ENCODE data around the gene AQP12B.
"Not testable (repeated sequence)": the region's sequence is repeated elsewhere in the genome, so short reads cannot be mapped to it uniquely, and the experiment has no call there.

The AQP12B gene

GRCh38 chr2:240685771-240686371 lies 3.2 kb upstream of the AQP12B start:
- no peak for FAIRE-seq
- DNase-seq (ENCODE audit: low spot score) = no peak

GRCh38 chr2:240683980-240684728 lies 1.5 kb upstream of the AQP12B start:
- not testable (repeated sequence) for FAIRE-seq; DNase-seq (ENCODE audit: low spot score)

- FAIRE-seq; DNase-seq (ENCODE audit: low spot score): not testable (repeated sequence)
Measured at GRCh38 chr2:240683329-240683979, 769 bp upstream of the AQP12B start.

GRCh38 chr2:240680185-240680584 lies 2.5 kb downstream of the AQP12B start:
- not testable (repeated sequence) for DNase-seq (ENCODE audit: low spot score)
- peak; percentile 52 for FAIRE-seq

GRCh38 chr2:240678909-240679308 lies 3.8 kb downstream of the AQP12B start:
- FAIRE-seq = not testable (repeated sequence)

GRCh38 chr2:240678043-240678442 lies 4.6 kb downstream of the AQP12B start:
- not testable (repeated sequence) for FAIRE-seq; DNase-seq (ENCODE audit: low spot score)

More at GRCh38 chr2:240678909-240679308, 3.8 kb downstream of the AQP12B start:
- DNase-seq (ENCODE audit: low spot score) = not testable (repeated sequence)

- FAIRE-seq = peak; percentile 40
- not testable (repeated sequence) for DNase-seq (ENCODE audit: low spot score)
Measured at GRCh38 chr2:240675345-240675744, 7.3 kb downstream of the AQP12B start.

GRCh38 chr2:240674461-240675184 lies 8.1 kb downstream of the AQP12B start:
- not testable (repeated sequence) for FAIRE-seq; DNase-seq (ENCODE audit: low spot score)

- no peak for DNase-seq (ENCODE audit: low spot score)
- FAIRE-seq = no peak
Measured at GRCh38 chr2:240672701-240673190, 9.9 kb downstream of the AQP12B start.

GRCh38 chr2:240672076-240672700 lies 10.5 kb downstream of the AQP12B start:
- FAIRE-seq (no peak), DNase-seq (ENCODE audit: low spot score) (no peak)

GRCh38 chr2:240670950-240671349 lies 11.7 kb downstream of the AQP12B start:
- DNase-seq (ENCODE audit: low spot score) = no peak
- FAIRE-seq = no peak

GRCh38 chr2:240670402-240670801 lies 12.3 kb downstream of the AQP12B start:
- DNase-seq (ENCODE audit: low spot score) (no peak), FAIRE-seq (peak; percentile 30)

- no peak for FAIRE-seq
- no peak for DNase-seq (ENCODE audit: low spot score)
Measured at GRCh38 chr2:240664622-240665021, 18.1 kb downstream of the AQP12B start.

GRCh38 chr2:240663546-240664190 lies 19.0 kb downstream of the AQP12B start:
- DNase-seq (ENCODE audit: low spot score) (no peak), FAIRE-seq (no peak)

GRCh38 chr2:240662681-240663080 lies 20.0 kb downstream of the AQP12B start:
- DNase-seq (ENCODE audit: low spot score) = no peak
- FAIRE-seq = peak; percentile 9

- DNase-seq (ENCODE audit: low spot score); FAIRE-seq: not testable (repeated sequence)
Measured at GRCh38 chr2:240659883-240660282, 22.8 kb downstream of the AQP12B start.

GRCh38 chr2:240655931-240656886 lies 26.5 kb downstream of the AQP12B start:
- FAIRE-seq (no peak), DNase-seq (ENCODE audit: low spot score) (peak; percentile 22)

GRCh38 chr2:240651185-240651584 lies 31.5 kb downstream of the AQP12B start:
- FAIRE-seq (no peak), DNase-seq (ENCODE audit: low spot score) (peak; percentile 21)
